GM12878 (cell line): ENCODE results near the gene PHYH.

Experiments used
- JUND ChIP-seq: IDR thresholded peaks from 2 replicates; pipeline ENCODE4 v1.6.1; 2012; ENCODE audit warnings: low read depth, mild to moderate bottlenecking, low read length, improper control_type of control experiment, moderate library complexity
- NRF1 ChIP-seq: conservative IDR thresholded peaks from 2 replicates; pipeline ENCODE4 v1.6.1; 2011; ENCODE audit warnings: mild to moderate bottlenecking, low read depth, low read length, improper control_type of control experiment
- POLR2A ChIP-seq: IDR thresholded peaks from 2 replicates; pipeline ENCODE4 v1.6.1; 2011; ENCODE audit warnings: low read depth, mild to moderate bottlenecking, low read length
- SIX5 ChIP-seq: IDR thresholded peaks from 2 replicates; pipeline ENCODE4 v1.6.1; 2011; ENCODE audit warnings: mild to moderate bottlenecking, low read depth, low read length, moderate library complexity; ENCODE audit not compliant: severe bottlenecking
- SUZ12 ChIP-seq: fragments of 200-600 bp; sonication (generic); IDR thresholded peaks from one replicate; pipeline ENCODE4 v1.6.1; 2018; ENCODE audit warnings: antibody characterized with exemption, mild to moderate bottlenecking; ENCODE audit not compliant: unreplicated experiment
- TF ChIP-seq, protein P1 (sequence below): IDR thresholded peaks from 2 replicates; pipeline ENCODE4 v1.6.1; 2012; ENCODE audit warnings: mild to moderate bottlenecking, low read depth, low read length
- TF ChIP-seq, protein P2 (sequence below), 3 experiments: IDR thresholded peaks in 2 of 3; conservative IDR thresholded peaks in 1 of 3; 2 replicates each; pipeline ENCODE4 v1.5.1; 2011; ENCODE audit warnings: low read depth in 3 of 3, low read length in 3 of 3, mild to moderate bottlenecking in 3 of 3, control low read depth in 2 of 3, moderate library complexity in 2 of 3, inconsistent platforms in 1 of 3, mixed read lengths in 1 of 3; ENCODE audit not compliant: control insufficient read depth in 2 of 3, insufficient read depth in 1 of 3; ENCODE audit errors: extremely low read depth in 1 of 3
- TF ChIP-seq, protein P3 (sequence below): IDR thresholded peaks from 2 replicates; pipeline ENCODE4 v1.6.1; 2011; ENCODE audit warnings: mild to moderate bottlenecking, low read depth, low read length, moderate library complexity; ENCODE audit not compliant: insufficient replicate concordance
- TF ChIP-seq, protein P4 (sequence below): fragments of 150-350 bp; IDR thresholded peaks from 2 replicates; pipeline ENCODE4 v1.6.1; 2016; ENCODE audit warnings: low read depth, low read length
- TF ChIP-seq, protein P5 (sequence below): IDR thresholded peaks from 2 replicates; pipeline ENCODE4 v1.6.1; 2012; ENCODE audit warnings: low read length, inconsistent platforms
- TF ChIP-seq, protein P6 (sequence below): IDR thresholded peaks from 2 replicates; pipeline ENCODE4 v1.6.1; 2011; ENCODE audit warnings: low read depth, low read length, improper control_type of control experiment, borderline replicate concordance
- TF ChIP-seq, protein P7 (sequence below): fragments of 450-650 bp; IDR thresholded peaks from 2 replicates; pipeline ENCODE4 v1.6.1; 2016; ENCODE audit warnings: mild to moderate bottlenecking

DNA sequence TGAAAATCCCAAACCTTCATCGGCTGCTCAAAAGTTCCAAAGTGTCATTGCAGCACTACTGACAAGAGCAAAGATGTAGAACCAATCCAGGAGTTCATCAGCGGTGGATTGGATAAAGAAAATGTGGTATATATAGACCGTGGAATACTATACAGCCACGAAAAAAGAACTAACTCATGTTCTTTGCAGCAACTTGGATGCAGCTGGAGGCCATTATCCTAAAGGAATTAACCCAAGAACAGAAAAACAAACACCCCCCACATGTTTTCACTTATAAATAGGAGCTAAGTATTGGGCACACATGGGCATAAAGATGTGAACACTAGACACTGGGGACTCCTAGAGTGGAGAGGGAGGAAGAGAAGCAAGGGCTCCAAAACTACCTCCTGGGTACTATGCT, 31.6 kb downstream of the PHYH start:
- TF ChIP-seq, protein P1, sequence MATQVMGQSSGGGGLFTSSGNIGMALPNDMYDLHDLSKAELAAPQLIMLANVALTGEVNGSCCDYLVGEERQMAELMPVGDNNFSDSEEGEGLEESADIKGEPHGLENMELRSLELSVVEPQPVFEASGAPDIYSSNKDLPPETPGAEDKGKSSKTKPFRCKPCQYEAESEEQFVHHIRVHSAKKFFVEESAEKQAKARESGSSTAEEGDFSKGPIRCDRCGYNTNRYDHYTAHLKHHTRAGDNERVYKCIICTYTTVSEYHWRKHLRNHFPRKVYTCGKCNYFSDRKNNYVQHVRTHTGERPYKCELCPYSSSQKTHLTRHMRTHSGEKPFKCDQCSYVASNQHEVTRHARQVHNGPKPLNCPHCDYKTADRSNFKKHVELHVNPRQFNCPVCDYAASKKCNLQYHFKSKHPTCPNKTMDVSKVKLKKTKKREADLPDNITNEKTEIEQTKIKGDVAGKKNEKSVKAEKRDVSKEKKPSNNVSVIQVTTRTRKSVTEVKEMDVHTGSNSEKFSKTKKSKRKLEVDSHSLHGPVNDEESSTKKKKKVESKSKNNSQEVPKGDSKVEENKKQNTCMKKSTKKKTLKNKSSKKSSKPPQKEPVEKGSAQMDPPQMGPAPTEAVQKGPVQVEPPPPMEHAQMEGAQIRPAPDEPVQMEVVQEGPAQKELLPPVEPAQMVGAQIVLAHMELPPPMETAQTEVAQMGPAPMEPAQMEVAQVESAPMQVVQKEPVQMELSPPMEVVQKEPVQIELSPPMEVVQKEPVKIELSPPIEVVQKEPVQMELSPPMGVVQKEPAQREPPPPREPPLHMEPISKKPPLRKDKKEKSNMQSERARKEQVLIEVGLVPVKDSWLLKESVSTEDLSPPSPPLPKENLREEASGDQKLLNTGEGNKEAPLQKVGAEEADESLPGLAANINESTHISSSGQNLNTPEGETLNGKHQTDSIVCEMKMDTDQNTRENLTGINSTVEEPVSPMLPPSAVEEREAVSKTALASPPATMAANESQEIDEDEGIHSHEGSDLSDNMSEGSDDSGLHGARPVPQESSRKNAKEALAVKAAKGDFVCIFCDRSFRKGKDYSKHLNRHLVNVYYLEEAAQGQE, result no peak
- TF ChIP-seq, protein P2, sequence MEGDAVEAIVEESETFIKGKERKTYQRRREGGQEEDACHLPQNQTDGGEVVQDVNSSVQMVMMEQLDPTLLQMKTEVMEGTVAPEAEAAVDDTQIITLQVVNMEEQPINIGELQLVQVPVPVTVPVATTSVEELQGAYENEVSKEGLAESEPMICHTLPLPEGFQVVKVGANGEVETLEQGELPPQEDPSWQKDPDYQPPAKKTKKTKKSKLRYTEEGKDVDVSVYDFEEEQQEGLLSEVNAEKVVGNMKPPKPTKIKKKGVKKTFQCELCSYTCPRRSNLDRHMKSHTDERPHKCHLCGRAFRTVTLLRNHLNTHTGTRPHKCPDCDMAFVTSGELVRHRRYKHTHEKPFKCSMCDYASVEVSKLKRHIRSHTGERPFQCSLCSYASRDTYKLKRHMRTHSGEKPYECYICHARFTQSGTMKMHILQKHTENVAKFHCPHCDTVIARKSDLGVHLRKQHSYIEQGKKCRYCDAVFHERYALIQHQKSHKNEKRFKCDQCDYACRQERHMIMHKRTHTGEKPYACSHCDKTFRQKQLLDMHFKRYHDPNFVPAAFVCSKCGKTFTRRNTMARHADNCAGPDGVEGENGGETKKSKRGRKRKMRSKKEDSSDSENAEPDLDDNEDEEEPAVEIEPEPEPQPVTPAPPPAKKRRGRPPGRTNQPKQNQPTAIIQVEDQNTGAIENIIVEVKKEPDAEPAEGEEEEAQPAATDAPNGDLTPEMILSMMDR (IDR thresholded peaks at IDR 0.05 in 2 of 3, conservative IDR thresholded peaks at IDR 0.05 in 1 of 3; ENCODE audit: control insufficient read depth in 2 of 3, extremely low read depth in 1 of 3, insufficient read depth in 1 of 3, low read depth in 3 of 3, low read length in 3 of 3), result no peak
- TF ChIP-seq, protein P3, sequence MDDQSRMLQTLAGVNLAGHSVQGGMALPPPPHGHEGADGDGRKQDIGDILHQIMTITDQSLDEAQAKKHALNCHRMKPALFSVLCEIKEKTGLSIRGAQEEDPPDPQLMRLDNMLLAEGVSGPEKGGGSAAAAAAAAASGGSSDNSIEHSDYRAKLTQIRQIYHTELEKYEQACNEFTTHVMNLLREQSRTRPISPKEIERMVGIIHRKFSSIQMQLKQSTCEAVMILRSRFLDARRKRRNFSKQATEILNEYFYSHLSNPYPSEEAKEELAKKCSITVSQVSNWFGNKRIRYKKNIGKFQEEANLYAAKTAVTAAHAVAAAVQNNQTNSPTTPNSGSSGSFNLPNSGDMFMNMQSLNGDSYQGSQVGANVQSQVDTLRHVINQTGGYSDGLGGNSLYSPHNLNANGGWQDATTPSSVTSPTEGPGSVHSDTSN, result no peak
- TF ChIP-seq JUND (no peak), POLR2A (no peak), SUZ12 (no peak), NRF1 (no peak), SIX5 (no peak)
- TF ChIP-seq, protein P4, sequence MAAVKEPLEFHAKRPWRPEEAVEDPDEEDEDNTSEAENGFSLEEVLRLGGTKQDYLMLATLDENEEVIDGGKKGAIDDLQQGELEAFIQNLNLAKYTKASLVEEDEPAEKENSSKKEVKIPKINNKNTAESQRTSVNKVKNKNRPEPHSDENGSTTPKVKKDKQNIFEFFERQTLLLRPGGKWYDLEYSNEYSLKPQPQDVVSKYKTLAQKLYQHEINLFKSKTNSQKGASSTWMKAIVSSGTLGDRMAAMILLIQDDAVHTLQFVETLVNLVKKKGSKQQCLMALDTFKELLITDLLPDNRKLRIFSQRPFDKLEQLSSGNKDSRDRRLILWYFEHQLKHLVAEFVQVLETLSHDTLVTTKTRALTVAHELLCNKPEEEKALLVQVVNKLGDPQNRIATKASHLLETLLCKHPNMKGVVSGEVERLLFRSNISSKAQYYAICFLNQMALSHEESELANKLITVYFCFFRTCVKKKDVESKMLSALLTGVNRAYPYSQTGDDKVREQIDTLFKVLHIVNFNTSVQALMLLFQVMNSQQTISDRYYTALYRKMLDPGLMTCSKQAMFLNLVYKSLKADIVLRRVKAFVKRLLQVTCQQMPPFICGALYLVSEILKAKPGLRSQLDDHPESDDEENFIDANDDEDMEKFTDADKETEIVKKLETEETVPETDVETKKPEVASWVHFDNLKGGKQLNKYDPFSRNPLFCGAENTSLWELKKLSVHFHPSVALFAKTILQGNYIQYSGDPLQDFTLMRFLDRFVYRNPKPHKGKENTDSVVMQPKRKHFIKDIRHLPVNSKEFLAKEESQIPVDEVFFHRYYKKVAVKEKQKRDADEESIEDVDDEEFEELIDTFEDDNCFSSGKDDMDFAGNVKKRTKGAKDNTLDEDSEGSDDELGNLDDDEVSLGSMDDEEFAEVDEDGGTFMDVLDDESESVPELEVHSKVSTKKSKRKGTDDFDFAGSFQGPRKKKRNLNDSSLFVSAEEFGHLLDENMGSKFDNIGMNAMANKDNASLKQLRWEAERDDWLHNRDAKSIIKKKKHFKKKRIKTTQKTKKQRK, result no peak
- TF ChIP-seq, protein P5, sequence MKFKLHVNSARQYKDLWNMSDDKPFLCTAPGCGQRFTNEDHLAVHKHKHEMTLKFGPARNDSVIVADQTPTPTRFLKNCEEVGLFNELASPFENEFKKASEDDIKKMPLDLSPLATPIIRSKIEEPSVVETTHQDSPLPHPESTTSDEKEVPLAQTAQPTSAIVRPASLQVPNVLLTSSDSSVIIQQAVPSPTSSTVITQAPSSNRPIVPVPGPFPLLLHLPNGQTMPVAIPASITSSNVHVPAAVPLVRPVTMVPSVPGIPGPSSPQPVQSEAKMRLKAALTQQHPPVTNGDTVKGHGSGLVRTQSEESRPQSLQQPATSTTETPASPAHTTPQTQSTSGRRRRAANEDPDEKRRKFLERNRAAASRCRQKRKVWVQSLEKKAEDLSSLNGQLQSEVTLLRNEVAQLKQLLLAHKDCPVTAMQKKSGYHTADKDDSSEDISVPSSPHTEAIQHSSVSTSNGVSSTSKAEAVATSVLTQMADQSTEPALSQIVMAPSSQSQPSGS, result no peak
- TF ChIP-seq, protein P6, sequence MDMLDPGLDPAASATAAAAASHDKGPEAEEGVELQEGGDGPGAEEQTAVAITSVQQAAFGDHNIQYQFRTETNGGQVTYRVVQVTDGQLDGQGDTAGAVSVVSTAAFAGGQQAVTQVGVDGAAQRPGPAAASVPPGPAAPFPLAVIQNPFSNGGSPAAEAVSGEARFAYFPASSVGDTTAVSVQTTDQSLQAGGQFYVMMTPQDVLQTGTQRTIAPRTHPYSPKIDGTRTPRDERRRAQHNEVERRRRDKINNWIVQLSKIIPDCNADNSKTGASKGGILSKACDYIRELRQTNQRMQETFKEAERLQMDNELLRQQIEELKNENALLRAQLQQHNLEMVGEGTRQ, result no peak
- TF ChIP-seq, protein P7, sequence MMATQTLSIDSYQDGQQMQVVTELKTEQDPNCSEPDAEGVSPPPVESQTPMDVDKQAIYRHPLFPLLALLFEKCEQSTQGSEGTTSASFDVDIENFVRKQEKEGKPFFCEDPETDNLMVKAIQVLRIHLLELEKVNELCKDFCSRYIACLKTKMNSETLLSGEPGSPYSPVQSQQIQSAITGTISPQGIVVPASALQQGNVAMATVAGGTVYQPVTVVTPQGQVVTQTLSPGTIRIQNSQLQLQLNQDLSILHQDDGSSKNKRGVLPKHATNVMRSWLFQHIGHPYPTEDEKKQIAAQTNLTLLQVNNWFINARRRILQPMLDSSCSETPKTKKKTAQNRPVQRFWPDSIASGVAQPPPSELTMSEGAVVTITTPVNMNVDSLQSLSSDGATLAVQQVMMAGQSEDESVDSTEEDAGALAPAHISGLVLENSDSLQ, result no peak
